OCI-LY1 (cell line): ENCODE measurements around the gene CC2D1A.

ENCODE experiments used
- H2AFZ ChIP-seq: fragments of 200-600 bp; sonication (generic), shearing (Covaris generic); 2 replicates; pipeline ENCODE4 v1.6.0; 2014; ENCODE audit warnings: antibody characterized with exemption, mild to moderate bottlenecking, low read length
- H3F3A ChIP-seq: fragments of 200-600 bp; sonication (generic), shearing (Covaris generic); 2 replicates; pipeline ENCODE4 v1.6.0; 2014; ENCODE audit warnings: mild to moderate bottlenecking, antibody characterized with exemption, low read length, moderate library complexity; ENCODE audit not compliant: insufficient read depth
- H3K27ac ChIP-seq: fragments of 200-600 bp; sonication (generic); 2 replicates; pipeline ENCODE4 v1.5.1; 2014; ENCODE audit warnings: low read length, mixed run types, mild to moderate bottlenecking, low read depth; ENCODE audit not compliant: poor library complexity, severe bottlenecking
- H3K27me3 ChIP-seq: fragments of 200-600 bp; sonication (generic); 2 replicates; pipeline ENCODE4 v1.6.0; 2014; ENCODE audit warnings: antibody characterized with exemption, mild to moderate bottlenecking, low read length, moderate library complexity; ENCODE audit not compliant: insufficient read depth
- H3K36me3 ChIP-seq: fragments of 200-600 bp; sonication (generic); 2 replicates; pipeline ENCODE4 v1.6.1; 2014; ENCODE audit warnings: mild to moderate bottlenecking, antibody characterized with exemption, low read length, moderate library complexity, mixed read lengths; ENCODE audit not compliant: insufficient read depth
- H3K4me1 ChIP-seq: fragments of 200-600 bp; sonication (generic); 2 replicates; pipeline ENCODE4 v1.5.1; 2014; ENCODE audit warnings: mild to moderate bottlenecking, low read length, moderate library complexity; ENCODE audit not compliant: insufficient read depth, severe bottlenecking
- H3K4me2 ChIP-seq: fragments of 200-600 bp; sonication (generic), shearing (Covaris generic); 2 replicates; pipeline ENCODE4 v1.6.1; 2014; ENCODE audit warnings: low read length
- H3K4me3 ChIP-seq: fragments of 200-600 bp; sonication (generic); 2 replicates; pipeline ENCODE4 v1.5.1; 2014; ENCODE audit warnings: low read length, low read depth, mild to moderate bottlenecking, mixed read lengths; ENCODE audit not compliant: poor library complexity, severe bottlenecking
- H3K79me2 ChIP-seq: fragments of 200-600 bp; shearing (Covaris generic); 2 replicates; pipeline ENCODE4 v1.6.1; 2016; ENCODE audit warnings: mixed run types, low read length, mixed read lengths; ENCODE audit not compliant: insufficient read depth
- H3K9ac ChIP-seq: fragments of 200-600 bp; sonication (generic), shearing (Covaris generic); 2 replicates; pipeline ENCODE4 v1.6.1; 2014; ENCODE audit warnings: mild to moderate bottlenecking, low read length, mixed read lengths
- H3K9me2 ChIP-seq: fragments of 200-600 bp; sonication (generic), shearing (Covaris generic); 2 replicates; pipeline ENCODE4 v1.6.1; 2014; ENCODE audit warnings: low read depth, mild to moderate bottlenecking, low read length, mixed read lengths
- H3K9me3 ChIP-seq: fragments of 200-600 bp; shearing (Covaris generic); 2 replicates; pipeline ENCODE4 v1.6.1; 2014; ENCODE audit warnings: low read length, mixed read lengths
- H4K20me1 ChIP-seq: fragments of 200-600 bp; sonication (generic), shearing (Covaris generic); 2 replicates; pipeline ENCODE4 v1.6.0; 2016; ENCODE audit warnings: mild to moderate bottlenecking, low read length; ENCODE audit not compliant: insufficient read depth
- EZH2 ChIP-seq: fragments of 200-600 bp; sonication (generic), shearing (Covaris generic); IDR thresholded peaks from 2 replicates; pipeline ENCODE4 v1.8.0; 2017; ENCODE audit warnings: borderline replicate concordance, mixed run types, mild to moderate bottlenecking, antibody characterized with exemption, low read length, moderate library complexity, mixed read lengths
- TF ChIP-seq, protein P1 (sequence below): fragments of 200-600 bp; sonication (generic), shearing (Covaris generic); IDR thresholded peaks from 2 replicates; pipeline ENCODE4 v1.5.1; 2017; ENCODE audit warnings: mild to moderate bottlenecking, antibody characterized with exemption, low read length, moderate library complexity, mixed read lengths

The CC2D1A gene

DNA sequence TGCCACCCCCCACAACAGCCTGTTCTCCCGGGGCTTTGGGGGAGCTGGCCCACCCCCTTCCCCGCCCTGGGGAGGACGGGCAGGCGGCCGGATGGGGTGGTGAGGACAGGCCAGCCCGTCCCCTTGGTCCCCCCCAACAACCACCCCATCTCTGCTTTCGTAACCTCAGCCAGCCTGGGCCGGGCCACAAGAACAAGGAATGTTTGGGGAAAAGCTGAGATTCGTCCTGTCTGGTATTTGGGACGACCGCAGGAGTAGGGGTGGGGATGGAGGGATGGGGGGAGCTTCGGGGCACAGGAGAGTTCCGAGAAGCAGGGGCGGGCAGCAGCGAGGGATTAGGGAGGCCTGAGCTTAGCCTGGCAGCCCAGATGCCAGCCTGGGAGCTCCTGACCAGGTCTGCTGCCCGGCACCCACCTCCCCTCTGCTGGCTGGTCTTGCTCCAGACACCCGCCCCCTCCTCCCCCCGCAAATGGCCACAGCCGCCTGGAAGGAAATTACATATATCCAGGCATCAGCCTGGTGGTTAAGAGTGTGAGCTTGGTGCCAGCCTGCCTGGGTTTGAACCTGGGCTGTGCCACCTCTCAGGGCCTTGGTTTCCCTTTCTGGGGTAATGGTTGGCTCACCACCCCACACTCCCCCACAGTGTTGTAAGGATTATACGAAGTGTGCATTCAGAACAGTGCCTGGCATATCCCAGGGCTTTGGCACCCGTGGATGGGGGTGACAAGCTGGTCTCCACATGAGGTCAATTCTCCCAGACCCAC is 32.5 kb downstream of the CC2D1A start, which contains the start of gene PODNL1:
PODNL1 (minus strand) TSS at position 117 of the 764 bp plus-strand sequence. CDS start 236 bp downstream, outside the sequence.
- H3K9ac ChIP-seq, result no peak within 1 kb of the TSS
- H4K20me1 ChIP-seq, result no peaks in the 10 kb centered on the region
- peaks cover 5% of the 10 kb centered on the region; the same call in 1 of the 2 replicates for H3K27me3 ChIP-seq
- H3K79me2 ChIP-seq, result no peaks in the 10 kb centered on the region
- H3K4me3 ChIP-seq, result no peak within 1 kb of the TSS
- TF ChIP-seq, protein P1, sequence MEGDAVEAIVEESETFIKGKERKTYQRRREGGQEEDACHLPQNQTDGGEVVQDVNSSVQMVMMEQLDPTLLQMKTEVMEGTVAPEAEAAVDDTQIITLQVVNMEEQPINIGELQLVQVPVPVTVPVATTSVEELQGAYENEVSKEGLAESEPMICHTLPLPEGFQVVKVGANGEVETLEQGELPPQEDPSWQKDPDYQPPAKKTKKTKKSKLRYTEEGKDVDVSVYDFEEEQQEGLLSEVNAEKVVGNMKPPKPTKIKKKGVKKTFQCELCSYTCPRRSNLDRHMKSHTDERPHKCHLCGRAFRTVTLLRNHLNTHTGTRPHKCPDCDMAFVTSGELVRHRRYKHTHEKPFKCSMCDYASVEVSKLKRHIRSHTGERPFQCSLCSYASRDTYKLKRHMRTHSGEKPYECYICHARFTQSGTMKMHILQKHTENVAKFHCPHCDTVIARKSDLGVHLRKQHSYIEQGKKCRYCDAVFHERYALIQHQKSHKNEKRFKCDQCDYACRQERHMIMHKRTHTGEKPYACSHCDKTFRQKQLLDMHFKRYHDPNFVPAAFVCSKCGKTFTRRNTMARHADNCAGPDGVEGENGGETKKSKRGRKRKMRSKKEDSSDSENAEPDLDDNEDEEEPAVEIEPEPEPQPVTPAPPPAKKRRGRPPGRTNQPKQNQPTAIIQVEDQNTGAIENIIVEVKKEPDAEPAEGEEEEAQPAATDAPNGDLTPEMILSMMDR, result no peak
- no peak for TF ChIP-seq EZH2
- no peaks in the 10 kb centered on the region for H3K9me2 ChIP-seq
- no peaks in the 10 kb centered on the region for H3K4me1 ChIP-seq
- H3K36me3 ChIP-seq, result peaks cover 4% of the 10 kb centered on the region; the same call in 1 of the 2 replicates
- no peak within 1 kb of the TSS for H2AFZ ChIP-seq
- H3K4me2 ChIP-seq, result no peak within 1 kb of the TSS
- 0 out of 2 replicates have a peak, but pooled peaks cover 3% of the 10 kb centered on the region for H3K9me3 ChIP-seq
- H3F3A ChIP-seq, result no peaks in the 10 kb centered on the region
- no peak within 1 kb of the TSS for H3K27ac ChIP-seq

DNA sequence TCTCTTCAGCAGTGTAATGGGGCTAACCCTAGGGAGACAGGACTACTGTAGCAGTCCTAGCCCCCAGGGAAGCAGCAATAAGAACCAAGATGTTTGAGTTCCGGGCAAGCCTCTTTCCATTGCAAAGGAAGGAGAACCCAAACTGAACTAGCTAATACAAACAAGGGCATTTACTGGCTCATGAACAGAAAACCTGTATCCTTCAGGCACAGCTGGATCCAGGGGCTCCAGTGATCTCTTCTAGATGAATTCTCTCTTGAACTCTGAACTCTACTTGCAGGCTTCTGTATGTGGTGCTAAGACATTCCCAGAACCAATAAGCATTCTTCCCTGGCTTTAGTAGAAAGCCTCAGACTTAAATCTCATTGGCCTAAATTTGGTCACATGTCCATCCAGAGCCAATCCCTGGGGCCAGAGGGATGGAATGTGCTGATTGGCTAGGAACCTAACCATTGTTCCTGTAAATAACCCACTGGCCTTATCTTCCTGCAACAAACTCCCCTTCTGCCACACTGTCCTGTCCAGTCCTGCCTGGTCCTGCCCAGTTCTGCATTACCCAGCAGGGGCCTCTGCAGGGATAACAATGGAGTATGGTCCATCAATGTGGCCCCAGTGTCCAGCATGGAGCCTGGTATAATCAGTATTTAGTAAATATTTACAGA is 36.2 kb downstream of the CC2D1A start:
- no peaks in the 10 kb centered on the region for H4K20me1 ChIP-seq
- no peaks in the 10 kb centered on the region for H3K4me1 ChIP-seq
- H3K9me3 ChIP-seq, result 0 out of 2 replicates have a peak, but pooled peaks cover 3% of the 10 kb centered on the region
- no peak overlapping the region for H2AFZ ChIP-seq
- H3K4me3 ChIP-seq, result no peak overlapping the region
- no peak overlapping the region for H3K4me2 ChIP-seq
- peaks cover 4% of the 10 kb centered on the region; the same call in 1 of the 2 replicates for H3K36me3 ChIP-seq
- peaks cover 5% of the 10 kb centered on the region; the same call in 1 of the 2 replicates for H3K27me3 ChIP-seq
- H3K79me2 ChIP-seq, result no peaks in the 10 kb centered on the region
- H3K9ac ChIP-seq, result no peak overlapping the region
- TF ChIP-seq EZH2, result no peak
- TF ChIP-seq, protein P1, result no peak
- H3F3A ChIP-seq, result no peaks in the 10 kb centered on the region
- no peak overlapping the region for H3K27ac ChIP-seq
- no peaks in the 10 kb centered on the region for H3K9me2 ChIP-seq

DNA sequence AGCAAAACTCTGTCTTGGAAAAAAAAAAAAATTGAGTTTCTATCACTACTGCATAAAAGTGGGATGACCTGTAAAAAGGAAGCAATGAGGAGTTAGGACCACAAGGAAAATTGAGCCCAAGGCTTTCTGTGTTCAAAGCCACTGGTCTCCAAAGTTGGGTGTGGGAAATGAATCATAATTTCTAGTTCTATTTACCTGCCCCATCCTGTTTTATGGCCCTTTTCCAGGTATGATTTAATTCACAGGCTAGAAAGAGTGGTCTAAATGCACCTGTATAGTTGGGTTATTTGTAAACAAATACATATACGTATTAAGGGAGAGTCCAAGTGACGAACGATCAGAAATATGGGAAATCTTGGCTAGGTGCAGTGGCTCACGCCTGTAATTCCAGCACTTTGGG is 40.4 kb downstream of the CC2D1A start:
- Histone ChIP-seq H3K4me1 (peaks cover under 1% of the 10 kb centered on the region), H3K4me2 (no peak overlapping the region), H3K79me2 (no peaks in the 10 kb centered on the region), H3K9me3 (0 out of 2 replicates have a peak, but pooled peaks cover 3% of the 10 kb centered on the region), H4K20me1 (no peaks in the 10 kb centered on the region), H3K9me2 (no peaks in the 10 kb centered on the region), H3K36me3 (peaks cover 4% of the 10 kb centered on the region; the same call in 1 of the 2 replicates), H3K27me3 (peaks cover 5% of the 10 kb centered on the region; the same call in 1 of the 2 replicates), H3K27ac (no peak overlapping the region), H3K4me3 (no peak overlapping the region), H2AFZ (no peak overlapping the region), H3K9ac (no peak overlapping the region), H3F3A (no peaks in the 10 kb centered on the region)
- TF ChIP-seq, protein P1, result no peak
- TF ChIP-seq EZH2, result no peak
